H1 (cell line): ENCODE data around the gene KRT72. TPM values are rescaled to one million over a fixed set of nuclear protein-coding genes. Genes with fewer than 3 reads are reported as not detected.

Source experiments
- CTCF ChIA-PET: fragments of 300-600 bp; sonication (Branson Sonifier 250); formaldehyde crosslinking; loops from one replicate; lab custom pipeline; 2021; ENCODE audit not compliant: partially characterized antibody; lab: Charles Lee
- POLR2A ChIA-PET: fragments of 300-600 bp; sonication (Branson Sonifier 250); formaldehyde crosslinking; loops from one replicate; lab custom pipeline; 2021; ENCODE audit warnings: inconsistent platforms; ENCODE audit not compliant: partially characterized antibody; lab: Charles Lee
- DNase-seq, 2 experiments: peaks; one replicate each; pipeline versions ENCODE4 v3.0.0 to v3.0.0-alpha.2; 2010 to 2022; ENCODE audit warnings: low spot score in 2 of 2, low read depth in 1 of 2, mixed read lengths in 1 of 2
- FAIRE-seq: peaks from 2 replicates; lab custom pipeline; 2011; peaks lifted over from hg19 to GRCh38; lab: Jason Lieb, UNC
- H2AFZ ChIP-seq: 2 replicates; pipeline ENCODE4 v1.8.1; 2012; ENCODE audit warnings: low read length, inconsistent platforms
- H2AK5ac ChIP-seq: 2 replicates; pipeline ENCODE4 v1.6.1; 2013; ENCODE audit warnings: low read depth, low read length
- H2BK120ac ChIP-seq: replicated peaks from 2 replicates; pipeline ENCODE3; 2013; ENCODE audit warnings: low read depth, low read length, inconsistent platforms
- H2BK12ac ChIP-seq: 2 replicates; pipeline ENCODE4 v1.6.1; 2013; ENCODE audit warnings: low read depth, low read length
- H2BK15ac ChIP-seq: 2 replicates; pipeline ENCODE4 v1.6.1; 2013; ENCODE audit warnings: low read length
- H2BK20ac ChIP-seq: 2 replicates; pipeline ENCODE4 v1.6.1; 2013; ENCODE audit warnings: low read length
- H2BK5ac ChIP-seq: 2 replicates; pipeline ENCODE4 v1.6.1; 2013; ENCODE audit warnings: low read depth, low read length
- H3K14ac ChIP-seq: 2 replicates; pipeline ENCODE4 v1.6.1; 2013; ENCODE audit warnings: inconsistent platforms; ENCODE audit not compliant: insufficient read length
- H3K18ac ChIP-seq: 2 replicates; pipeline ENCODE4 v1.6.1; 2013; ENCODE audit warnings: low read length; ENCODE audit errors: extremely low read depth
- H3K23ac ChIP-seq: 2 replicates; pipeline ENCODE4 v1.6.1; 2013; ENCODE audit warnings: inconsistent platforms; ENCODE audit not compliant: insufficient read length
- H3K23me2 ChIP-seq: 2 replicates; pipeline ENCODE4 v1.6.1; 2013; ENCODE audit warnings: low read depth, low read length
- H3K27ac ChIP-seq: 2 replicates; pipeline ENCODE4 v1.6.1; 2011; ENCODE audit warnings: low read depth, low read length, inconsistent platforms
- H3K27me3 ChIP-seq, 4 experiments: replicated peaks in 1 of 4; 1 replicate in 1 of 4; 2 replicates in 3 of 4; pipeline versions ENCODE4 v1.6.1 to v1.8.1; 2011 to 2013; ENCODE audit warnings: low read length in 3 of 4, mild to moderate bottlenecking in 3 of 4, inconsistent platforms in 2 of 4, mixed read lengths in 2 of 4, moderate library complexity in 1 of 4; ENCODE audit not compliant: control insufficient read depth in 3 of 4, insufficient read depth in 3 of 4; ENCODE audit errors: extremely low read depth in 1 of 4
- H3K36me3 ChIP-seq, 4 experiments: 2 replicates each; pipeline versions ENCODE4 v1.6.1 to v1.8.1; 2011 to 2013; ENCODE audit warnings: mild to moderate bottlenecking in 4 of 4, low read length in 3 of 4, moderate library complexity in 2 of 4, control low read depth in 1 of 4, inconsistent platforms in 1 of 4; ENCODE audit not compliant: insufficient read depth in 4 of 4, control insufficient read depth in 2 of 4
- H3K4ac ChIP-seq: replicated peaks from 2 replicates; pipeline ENCODE3; 2013; ENCODE audit warnings: low read length, low read depth, mixed read lengths, inconsistent platforms; ENCODE audit not compliant: insufficient read length
- H3K4me1 ChIP-seq, 4 experiments: replicated peaks in 1 of 4; 1 replicate in 1 of 4; 2 replicates in 3 of 4; pipeline versions ENCODE4 v1.6.1 to v1.8.1; 2011 to 2013; ENCODE audit warnings: low read length in 3 of 4, inconsistent platforms in 2 of 4, mixed read lengths in 1 of 4; ENCODE audit not compliant: insufficient read depth in 4 of 4, control insufficient read depth in 3 of 4
- H3K4me2 ChIP-seq, 2 experiments: 2 replicates each; pipeline versions ENCODE4 v1.6.1 to v1.8.1; 2011 to 2013; ENCODE audit warnings: low read depth in 2 of 2, low read length in 2 of 2, control low read depth in 1 of 2, inconsistent platforms in 1 of 2, mild to moderate bottlenecking in 1 of 2; ENCODE audit not compliant: insufficient read depth in 1 of 2
- H3K4me3 ChIP-seq, 4 experiments: fragments of 200-600, 300-600 bp in 1 of 4; sonication (generic), shearing (Covaris generic), sonication (Bioruptor Twin) in 1 of 4; 2 replicates each; pipeline versions ENCODE4 v1.5.1 to v1.8.1; 2011 to 2016; ENCODE audit warnings: low read length in 4 of 4, low read depth in 3 of 4, control low read depth in 2 of 4, inconsistent platforms in 2 of 4, mild to moderate bottlenecking in 2 of 4, mixed read lengths in 1 of 4, moderate library complexity in 1 of 4; ENCODE audit not compliant: insufficient read depth in 2 of 4; ENCODE audit errors: extremely low read depth in 1 of 4
- H3K56ac ChIP-seq: replicated peaks from 2 replicates; pipeline ENCODE3; 2013; ENCODE audit warnings: low read depth, mild to moderate bottlenecking, mixed read lengths, low read length, inconsistent platforms; ENCODE audit not compliant: insufficient read length
- H3K79me1 ChIP-seq: 2 replicates; pipeline ENCODE4 v1.6.1; 2013; ENCODE audit warnings: low read depth, low read length, control low read depth
- H3K79me2 ChIP-seq, 2 experiments: 2 replicates each; pipeline versions ENCODE4 v1.6.1 to v1.8.1; 2012 to 2013; ENCODE audit warnings: low read length in 2 of 2, mild to moderate bottlenecking in 2 of 2, inconsistent platforms in 1 of 2; ENCODE audit not compliant: insufficient read depth in 2 of 2, control insufficient read depth in 1 of 2
- H3K9ac ChIP-seq, 4 experiments: replicated peaks in 1 of 4; 1 replicate in 1 of 4; 2 replicates in 3 of 4; pipeline versions ENCODE4 v1.6.1 to v1.8.1; 2011 to 2013; ENCODE audit warnings: low read depth in 3 of 4, low read length in 3 of 4, control low read depth in 2 of 4, mild to moderate bottlenecking in 2 of 4, moderate library complexity in 2 of 4, inconsistent platforms in 1 of 4; ENCODE audit errors: extremely low read depth in 1 of 4
- H3K9me3 ChIP-seq, 2 experiments: 2 replicates each; pipeline versions ENCODE4 v1.6.1 to v1.8.1; 2012 to 2013; ENCODE audit warnings: mild to moderate bottlenecking in 2 of 2, moderate library complexity in 2 of 2, control low read depth in 1 of 2, inconsistent platforms in 1 of 2, low read depth in 1 of 2, low read length in 1 of 2, mixed read lengths in 1 of 2; ENCODE audit not compliant: insufficient read depth in 2 of 2
- H4K20me1 ChIP-seq, 2 experiments: replicated peaks in 1 of 2; 2 replicates each; pipeline versions ENCODE3 to v1.8.1; 2011 to 2013; ENCODE audit warnings: inconsistent platforms in 2 of 2, low read length in 2 of 2, mild to moderate bottlenecking in 1 of 2; ENCODE audit not compliant: insufficient read depth in 2 of 2, control insufficient read depth in 1 of 2
- H4K5ac ChIP-seq: 2 replicates; pipeline ENCODE4 v1.6.1; 2013; ENCODE audit warnings: low read length, low read depth, mixed read lengths, inconsistent platforms; ENCODE audit not compliant: insufficient read length
- H4K8ac ChIP-seq: 2 replicates; pipeline ENCODE4 v1.8.0; 2013; ENCODE audit warnings: mild to moderate bottlenecking, moderate library complexity, low read length, inconsistent platforms; ENCODE audit not compliant: insufficient read depth; ENCODE audit errors: extremely low read depth
- H4K91ac ChIP-seq: replicated peaks from 2 replicates; pipeline ENCODE3; 2013; ENCODE audit warnings: low read length, mixed read lengths, inconsistent platforms; ENCODE audit not compliant: insufficient read length
- KDM1A ChIP-seq: fragments of 200-600, 300-600 bp; sonication (generic); IDR thresholded peaks from 2 replicates; pipeline ENCODE4 v1.7.1; 2016; ENCODE audit warnings: mild to moderate bottlenecking, low read length, borderline replicate concordance
- SRF ChIP-seq: IDR thresholded peaks from 2 replicates; pipeline ENCODE4 v1.6.1; 2011; ENCODE audit warnings: mild to moderate bottlenecking, low read depth, low read length, moderate library complexity
- WGBS, 2 experiments: shearing (Covaris generic) in 1 of 2; methylation state at CpG; one replicate each; pipeline versions ENCODE4 v1.1.6 to v1.1.7; 2013 to 2015; ENCODE audit warnings: low lambda C conversion rate in 2 of 2, mixed read lengths in 2 of 2, inconsistent platforms in 1 of 2, low coverage in 1 of 2, missing lambda C conversion rate in 1 of 2; ENCODE audit not compliant: insufficient replicate concordance in 2 of 2, insufficient coverage in 1 of 2, insufficient read length in 1 of 2; ENCODE audit errors: extremely low coverage in 1 of 2, missing lambda C conversion rate in 1 of 2; 5-methylcytosine and 5-hydroxymethylcytosine counted together
- polyA plus RNA-seq, 7 experiments: library from polyadenylated mRNA; depleted of rRNA in 3 of 7; stranded (reverse) in 5 of 7; unstranded in 2 of 7; fragments of >200 nt in 5 of 7; fragments of 200-250 nt in 2 of 7; gene quantifications; 1 replicate in 5 of 7; 2 replicates in 1 of 7; 4 replicates in 1 of 7; pipeline versions ENCODE4 v1.2.1 to v1.2.3, GENCODE V29; 2011 to 2013; ENCODE audit warnings: missing spikeins in 2 of 7, mixed read lengths in 2 of 7
- total RNA-seq: library from RNA; stranded (reverse); fragmentation: NEBNext Ultra II Directional; extraction: Animal tissue kit (Norgen Biotek cat#: 25700); gene quantifications from 2 replicates; pipeline ENCODE4 v1.2.1, GENCODE V29; 2021

The KRT72 gene
- total and polyA plus RNA-seq, 2 of the 8 experiments (the other 6 are each of a cell fraction or from before 2014, with no cell fraction given), result not detected

DNA sequence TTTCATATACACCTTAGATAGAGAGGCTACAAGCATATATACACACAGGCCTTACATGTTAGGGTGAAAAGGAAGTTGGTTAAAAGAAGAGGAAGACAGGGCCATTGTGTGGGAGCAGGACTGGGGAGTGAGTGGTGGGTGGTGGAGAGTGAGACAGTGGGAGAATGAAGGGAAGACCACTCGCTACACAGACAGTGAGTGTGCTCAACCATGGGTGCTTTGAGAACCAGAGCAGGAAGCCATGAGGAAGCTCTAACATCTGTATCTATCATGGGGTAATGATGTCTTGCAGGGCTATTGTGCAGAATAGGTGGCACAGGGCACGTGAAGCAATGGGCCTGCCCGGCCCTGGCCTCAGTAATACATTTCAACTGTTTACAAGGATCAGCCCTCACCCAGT, 16.2 kb downstream of the KRT72 start:
- no peak overlapping the region for H2BK20ac ChIP-seq
- H3K79me1 ChIP-seq, result no peaks in the 10 kb centered on the region
- H3K4me2 ChIP-seq, result no peak overlapping the region
- H4K8ac ChIP-seq, result no peak overlapping the region
- no peak overlapping the region for H4K5ac ChIP-seq
- H2BK5ac ChIP-seq, result no peak overlapping the region
- no peak overlapping the region for H3K27ac ChIP-seq
- H3K56ac ChIP-seq, result no peak overlapping the region
- H3K79me2 ChIP-seq, result no peaks in the 10 kb centered on the region
- H3K27me3 ChIP-seq, result no peaks in the 10 kb centered on the region; a peak in 1 of 7 replicates
- H3K4me3 ChIP-seq, result no peak overlapping the region
- no peak overlapping the region for H3K4ac ChIP-seq
- H4K20me1 ChIP-seq, result no peaks in the 10 kb centered on the region
- no peak overlapping the region for H3K23ac ChIP-seq
- no peaks in the 10 kb centered on the region for H3K36me3 ChIP-seq
- no peak overlapping the region for H2BK15ac ChIP-seq
- no peak for DNase-seq
- no peak overlapping the region for H2BK12ac ChIP-seq
- H2AK5ac ChIP-seq, result no peak overlapping the region
- FAIRE-seq, result no peak
- no peak overlapping the region for H4K91ac ChIP-seq
- no peak overlapping the region for H2AFZ ChIP-seq
- POLR2A ChIA-PET, result no interaction called here
- no peak overlapping the region for H3K9ac ChIP-seq
- H3K14ac ChIP-seq, result no peak overlapping the region
- 93% methylated on average over 3 of the region's 3 CpGs; no CpG with 5 or more reads in 1 of the 2 experiments for WGBS, 2 experiments
- H2BK120ac ChIP-seq, result no peak overlapping the region
- CTCF ChIA-PET, result interaction anchor here (0.6 to 23.2 kb wide), 19 partner anchors 9 to 463 kb away, joined by 3 to 502 read pairs (median 5); partner anchors contain the start of genes KRT74 and KRT85
- H3K23me2 ChIP-seq, result no peaks in the 10 kb centered on the region
- no peak overlapping the region for H3K18ac ChIP-seq
- H3K4me1 ChIP-seq, result no peaks in the 10 kb centered on the region
- H3K9me3 ChIP-seq, result peaks cover under 1 to 2% of the 10 kb centered on the region in 2 experiments; a peak in 2 of 4 replicates
- TF ChIP-seq KDM1A (no peak), SRF (no peak)
